ENCODE measurements around the gene OSBPL10.

Gene OSBPL10

GRCh38 chr3:31921837-31922236 lies 59.2 kb downstream of the OSBPL10 start:
- no peak for DNase-seq

- DNase-seq = no peak
These were observed 60.8 kb downstream of the OSBPL10 start for GRCh38 chr3:31920310-31920709.

GRCh38 chr3:31919528-31919927 lies 61.5 kb downstream of the OSBPL10 start:
- no peak for DNase-seq

DNA sequence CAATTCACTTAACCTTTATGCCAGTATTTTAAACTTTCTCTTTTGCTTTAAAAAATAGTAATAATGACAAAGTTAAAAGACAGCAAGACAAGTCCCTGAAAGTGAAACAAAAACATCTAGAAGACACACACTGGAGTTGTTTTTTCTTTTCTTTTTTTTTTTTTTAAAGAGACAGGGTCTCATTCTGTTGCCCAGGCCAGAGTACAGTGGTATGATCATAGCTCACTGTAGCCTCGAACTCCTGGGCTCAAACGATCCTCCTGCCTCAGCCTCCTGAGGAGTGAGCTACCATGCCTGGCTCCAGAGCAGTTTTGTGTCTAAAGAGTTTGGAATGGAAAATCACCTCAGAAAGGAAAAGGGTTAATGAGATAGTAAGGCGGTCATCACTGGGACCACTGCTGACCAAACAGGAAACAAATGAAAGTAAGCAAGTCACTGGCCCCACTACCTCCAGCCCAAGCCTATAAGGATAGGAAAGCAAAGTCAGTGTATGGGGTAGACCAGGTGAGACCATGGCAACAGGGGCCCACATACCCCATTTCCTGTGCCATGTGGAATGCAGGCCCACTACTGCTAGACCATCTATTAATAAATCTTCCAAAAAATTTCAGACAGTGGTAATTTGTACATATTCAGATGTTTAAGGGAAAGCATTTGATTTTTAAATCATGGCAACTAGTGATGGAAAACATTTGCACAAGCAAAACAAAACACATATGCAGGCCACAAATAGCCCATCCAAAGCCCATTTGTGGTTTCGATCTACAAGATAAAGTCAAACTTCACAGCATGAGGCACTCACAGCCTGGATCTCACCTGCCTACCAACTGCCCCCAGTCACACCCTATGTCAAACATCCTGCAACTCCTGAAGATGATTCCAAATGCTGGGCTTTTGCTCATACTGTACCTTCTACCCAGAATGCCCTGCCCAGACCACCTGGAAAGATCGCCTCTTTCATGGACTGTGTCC lies 62.6 kb downstream of the OSBPL10 start:
- DNase-seq = no peak

DNA sequence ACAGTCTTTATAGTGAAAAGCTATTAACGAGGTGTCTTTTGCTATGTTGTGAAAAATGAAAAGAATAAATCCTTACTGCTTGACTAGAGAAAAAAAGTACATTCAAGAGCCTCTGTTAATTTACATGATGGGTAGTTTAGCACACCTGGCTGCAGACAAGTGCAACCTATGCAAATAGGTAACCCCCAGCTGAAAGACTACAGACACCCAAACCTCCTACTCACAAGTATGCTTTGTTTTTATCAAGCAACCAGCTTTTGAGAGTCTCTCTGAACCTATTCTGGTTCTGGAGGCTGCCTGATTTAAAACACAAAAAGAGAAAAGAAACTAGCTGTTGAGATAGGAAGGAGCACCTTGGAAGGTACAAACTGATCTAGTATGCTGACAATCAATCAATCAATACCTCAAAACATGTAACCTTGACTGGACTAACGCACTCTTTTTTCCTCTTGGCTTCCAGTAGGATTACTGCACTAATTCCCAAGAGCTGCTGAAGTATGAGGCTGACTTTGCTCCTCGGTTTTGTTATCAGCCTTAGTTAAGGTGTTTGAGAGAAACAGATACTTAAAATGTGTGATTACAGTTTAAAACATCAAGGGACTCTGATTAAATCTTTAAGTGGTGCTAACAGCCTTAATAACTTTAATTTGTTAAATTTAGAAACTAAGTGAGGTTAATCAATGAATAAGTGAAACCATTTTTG lies 63.6 kb downstream of the OSBPL10 start:
- no peak for DNase-seq

DNA sequence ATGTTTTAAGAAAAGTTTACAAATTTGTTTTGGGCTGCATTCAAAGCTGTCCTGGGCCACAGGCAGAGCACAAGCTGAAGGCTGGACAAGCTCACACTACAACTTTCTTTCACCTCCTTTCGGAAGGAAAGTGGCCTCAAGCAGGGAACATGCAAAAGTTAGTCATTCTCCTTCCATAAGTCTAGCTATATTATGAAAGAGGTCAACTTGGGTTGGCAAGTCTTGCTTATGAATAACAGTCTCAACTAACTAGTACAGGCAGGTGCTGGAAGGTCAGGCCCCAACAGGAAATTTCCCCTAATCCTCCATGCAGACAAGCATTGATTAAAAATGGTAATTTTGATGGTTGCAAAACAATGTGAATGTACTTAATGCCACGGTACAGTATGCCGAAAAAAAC lies 69.4 kb downstream of the OSBPL10 start:
- no peak for DNase-seq

DNA sequence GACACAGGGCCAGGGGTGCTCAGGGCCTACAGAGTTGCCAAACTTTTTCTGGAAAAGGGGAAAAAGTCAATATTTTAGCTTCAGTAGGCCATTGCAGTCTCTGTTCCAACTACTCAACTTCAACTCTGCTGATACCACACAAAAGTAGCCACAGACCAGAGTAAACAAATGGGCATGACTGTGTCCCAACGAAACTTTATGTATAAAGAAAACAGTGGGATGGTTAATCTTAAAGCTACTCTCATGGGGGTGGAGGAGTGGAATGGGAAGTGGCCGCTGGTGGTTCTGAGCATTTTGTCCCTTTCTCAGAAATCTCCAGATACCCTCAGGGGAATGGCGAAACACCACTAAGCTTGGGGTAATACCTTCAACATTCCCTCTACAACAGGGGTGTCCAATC lies 69.9 kb downstream of the OSBPL10 start:
- no peak for DNase-seq

- DNase-seq = no peak
These were observed 71.6 kb downstream of the OSBPL10 start for GRCh38 chr3:31909455-31909854.

DNA sequence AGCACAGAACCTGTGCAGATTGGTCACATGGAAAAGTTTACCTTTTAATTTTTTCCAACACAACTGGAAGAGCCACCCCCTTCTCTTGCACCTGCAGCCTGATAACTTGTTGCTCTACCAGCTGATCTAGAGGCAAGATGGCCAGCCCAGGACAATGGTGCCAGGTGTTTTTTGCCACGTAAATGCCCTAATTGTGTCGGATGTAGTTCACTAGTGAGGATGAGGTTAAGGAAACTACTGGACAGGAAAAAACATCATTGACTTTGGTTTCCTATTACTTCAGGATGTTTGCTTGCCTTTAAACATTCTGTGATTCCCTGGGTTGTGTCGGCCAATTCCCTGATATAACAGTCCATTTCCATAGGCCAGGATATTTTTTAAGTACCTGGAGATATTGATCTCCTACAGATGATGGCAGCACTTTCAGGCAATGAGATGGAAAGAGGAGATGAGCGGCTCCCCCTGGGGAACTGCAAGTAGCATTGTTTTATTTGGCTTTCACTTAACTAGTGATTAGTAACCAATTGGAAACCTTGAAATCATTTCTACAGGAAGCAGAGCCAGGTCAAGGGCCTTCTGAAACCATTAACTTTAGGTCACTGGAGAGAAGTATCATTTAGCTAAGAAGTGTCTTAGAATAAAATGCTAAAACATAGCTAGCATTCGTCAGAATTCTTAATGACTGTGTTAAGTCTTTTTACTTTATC lies 72.5 kb downstream of the OSBPL10 start:
- DNase-seq = no peak

DNA sequence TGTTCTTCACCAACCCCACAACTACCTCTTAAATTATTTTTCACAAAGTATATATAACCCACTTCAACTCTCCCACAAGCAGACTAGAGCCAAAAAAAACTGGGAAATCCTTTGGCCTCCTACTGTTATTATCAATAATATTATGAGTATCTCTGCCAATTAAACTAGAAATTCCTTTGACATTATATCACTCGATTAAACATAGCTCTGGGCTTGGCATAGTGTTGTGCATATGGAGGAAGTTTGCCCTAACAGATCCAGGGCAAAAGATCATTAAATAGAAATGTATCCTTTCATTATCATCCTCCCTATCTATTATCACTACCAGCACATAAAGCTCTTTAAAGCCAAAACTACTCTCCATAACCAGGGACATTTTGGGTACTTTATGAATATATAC lies 74.9 kb downstream of the OSBPL10 start:
- no peak for DNase-seq

DNA sequence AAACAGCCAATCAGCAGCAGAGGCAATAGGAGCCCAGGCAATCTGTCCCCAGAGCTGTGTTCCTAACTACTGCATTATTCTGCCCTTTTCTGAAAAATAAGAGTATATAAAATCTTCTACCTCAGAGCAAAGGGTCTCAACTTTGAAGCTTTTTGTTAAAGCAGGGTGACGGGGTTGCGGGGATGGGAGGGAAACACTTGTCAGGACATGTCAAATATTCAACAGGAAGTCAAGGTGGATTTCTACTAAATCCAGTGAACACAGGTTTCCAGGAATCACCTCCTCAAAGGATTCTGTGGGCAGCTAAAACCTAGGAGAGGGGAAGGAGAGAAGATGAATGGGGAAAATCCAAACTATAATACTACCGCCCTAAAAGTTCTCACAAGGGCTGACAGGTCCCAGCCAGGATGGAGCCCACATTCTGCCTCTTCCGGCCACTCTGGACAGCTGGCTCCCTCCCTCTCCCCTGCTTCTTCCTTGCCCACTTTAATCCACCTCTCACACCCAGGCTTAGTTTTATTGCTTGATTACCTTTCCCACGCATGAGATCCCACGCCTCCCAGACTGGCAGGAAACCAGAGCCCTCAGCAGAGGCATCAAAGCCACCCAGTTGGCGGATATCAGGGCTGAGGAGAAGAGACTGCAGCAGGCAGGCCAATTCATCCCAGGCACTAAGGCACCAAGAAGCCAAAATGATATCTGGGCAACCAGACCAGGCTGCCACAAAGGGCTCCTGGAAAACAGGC lies 77.2 kb downstream of the OSBPL10 start:
- no peak for DNase-seq

GRCh38 chr3:31900583-31900982 lies 80.5 kb downstream of the OSBPL10 start:
- DNase-seq = no peak

GRCh38 chr3:31896648-31897433 lies 84.2 kb downstream of the OSBPL10 start:
- no peak for DNase-seq

- no peak for DNase-seq
These were observed 85.0 kb downstream of the OSBPL10 start for GRCh38 chr3:31896026-31896425.

DNA sequence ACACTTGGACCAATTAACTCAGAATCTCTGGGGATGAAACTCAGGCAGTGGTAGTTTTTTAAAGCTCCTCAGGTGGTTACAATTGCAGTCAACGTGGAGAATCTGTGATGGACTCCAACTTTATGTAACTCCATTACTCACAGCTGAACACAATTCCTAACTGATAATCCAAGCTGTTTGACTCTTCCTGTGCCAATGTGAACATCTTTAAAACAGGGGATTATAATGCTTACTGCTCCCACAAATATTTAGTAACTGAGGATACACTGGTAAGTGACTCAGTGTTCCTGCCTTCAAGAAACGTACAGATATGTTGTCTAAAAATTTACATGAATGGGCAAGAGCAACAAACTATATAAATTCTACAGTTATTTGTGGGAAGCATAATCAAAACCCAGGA lies 85.6 kb downstream of the OSBPL10 start:
- DNase-seq = no peak

DNA sequence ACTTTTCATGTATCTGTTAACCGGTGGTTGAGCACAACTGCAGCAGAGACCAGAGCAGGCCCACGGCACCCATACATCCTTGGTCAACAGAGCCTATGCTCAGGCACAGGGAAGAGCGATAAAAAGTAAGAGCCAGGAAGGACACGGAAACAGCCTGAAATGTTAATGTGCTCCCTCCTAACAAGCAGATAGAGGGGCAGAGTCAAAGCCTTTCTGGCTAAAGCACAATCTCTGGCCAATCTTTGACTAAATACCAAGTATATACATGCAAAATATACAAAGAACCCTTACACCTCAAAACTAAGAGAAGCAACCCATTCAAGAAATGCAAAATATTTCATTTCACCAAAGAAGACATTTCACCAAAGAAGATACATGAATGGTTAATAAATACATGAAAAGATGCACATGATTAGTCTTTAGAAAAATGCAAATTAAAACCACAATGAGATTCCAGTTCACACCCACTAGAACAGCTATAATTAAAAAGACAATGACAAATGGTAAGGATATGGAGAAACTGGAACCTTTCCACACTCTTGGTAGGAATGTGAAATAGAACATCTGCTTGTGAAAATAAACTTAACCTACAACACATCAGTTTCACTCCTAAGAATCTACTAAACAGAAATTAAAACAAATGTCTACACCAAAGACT lies 88.0 kb downstream of the OSBPL10 start:
- no peak for DNase-seq

GRCh38 chr3:31892500-31892899 lies 88.6 kb downstream of the OSBPL10 start:
- DNase-seq = no peak

GRCh38 chr3:31891876-31892455 lies 89.1 kb downstream of the OSBPL10 start:
- no peak for DNase-seq

DNA sequence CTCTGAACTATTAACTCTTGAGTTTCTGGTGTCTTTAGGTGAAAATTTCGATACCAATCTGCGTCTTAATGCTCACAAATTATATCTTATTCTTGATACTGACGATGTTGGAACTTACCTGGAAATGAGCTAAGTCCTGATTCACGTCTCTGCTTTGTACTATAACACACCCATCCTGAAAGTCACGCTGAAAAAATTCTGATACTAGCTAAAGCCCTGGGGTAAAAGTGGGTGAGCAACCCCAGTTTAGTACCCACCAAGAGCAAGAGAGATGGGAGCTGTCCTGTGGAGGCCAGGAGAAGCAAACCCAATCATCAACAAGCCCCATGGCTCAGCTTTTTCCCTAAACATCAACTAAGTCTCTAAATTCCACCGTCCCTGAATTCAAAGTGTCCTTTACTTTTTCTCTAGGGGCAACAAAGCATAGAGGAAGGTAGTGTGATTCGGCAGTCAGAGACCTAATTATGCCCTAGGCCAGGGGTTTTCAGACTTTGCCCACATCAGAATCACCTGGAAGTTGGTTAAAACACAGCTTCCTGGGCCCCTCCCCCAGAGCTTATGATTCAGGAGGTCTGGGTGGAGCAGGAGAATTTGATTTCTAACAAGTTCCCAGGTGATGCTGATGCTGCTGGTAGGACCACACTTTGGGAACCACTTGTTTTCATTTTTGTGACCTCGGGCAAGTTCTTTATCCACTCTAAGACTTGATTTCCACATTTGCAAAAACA lies 90.2 kb downstream of the OSBPL10 start:
- DNase-seq = no peak

DNA sequence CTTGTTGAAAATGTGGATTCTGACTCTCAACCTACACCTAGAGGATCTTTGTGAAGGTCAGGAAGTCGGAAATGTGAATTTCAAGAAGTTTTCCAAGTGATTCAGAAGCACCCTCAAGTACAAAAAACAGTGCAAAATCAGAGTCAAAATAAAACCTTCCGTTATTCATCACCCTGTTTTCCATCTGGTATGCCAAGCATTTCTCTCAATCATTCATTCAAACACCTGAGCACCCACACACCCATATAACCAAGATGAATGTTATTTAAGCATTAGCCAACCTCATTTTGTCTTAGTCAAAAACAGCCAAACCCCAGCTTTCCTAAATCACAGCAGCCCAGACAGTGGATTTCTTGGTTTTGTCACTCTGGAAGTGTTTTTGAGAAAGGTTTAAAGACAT lies 91.1 kb downstream of the OSBPL10 start:
- no peak for DNase-seq

Measured in SIG-M5 (cell line).